Duodenal mucosa (tissue), 2 donors: ENCODE results near the gene CBX7.

Experiments
- H3K27ac ChIP-seq: one replicate; pipeline ENCODE4 v1.7.0; 2013; ENCODE audit warnings: low read depth, low read length
- H3K27me3 ChIP-seq, 2 donors: one replicate each; pipeline ENCODE4 v1.7.0; 2013; ENCODE audit warnings: low read length in 2 of 2, control low read depth in 1 of 2; ENCODE audit not compliant: insufficient read depth in 2 of 2, control insufficient read depth in 1 of 2
- H3K36me3 ChIP-seq, 2 donors: one replicate each; pipeline ENCODE4 v1.7.0; 2013; ENCODE audit warnings: low read length in 2 of 2, control low read depth in 1 of 2; ENCODE audit not compliant: insufficient read depth in 2 of 2, control insufficient read depth in 1 of 2
- H3K4me1 ChIP-seq, 2 donors: one replicate each; pipeline ENCODE4 v1.7.0; 2013; ENCODE audit warnings: low read length in 2 of 2, control low read depth in 1 of 2; ENCODE audit not compliant: insufficient read depth in 2 of 2, control insufficient read depth in 1 of 2
- H3K4me3 ChIP-seq, 2 donors: one replicate each; pipeline ENCODE4 v1.7.0; 2013; ENCODE audit warnings: low read length in 2 of 2, low read depth in 1 of 2
- H3K9ac ChIP-seq, 2 donors: one replicate each; pipeline ENCODE4 v1.7.0; 2013; ENCODE audit warnings: low read length in 2 of 2, low read depth in 1 of 2
- H3K9me3 ChIP-seq, 2 donors: one replicate each; pipeline ENCODE4 v1.7.0; 2013; ENCODE audit warnings: low read length in 2 of 2, control low read depth in 1 of 2; ENCODE audit not compliant: control insufficient read depth in 1 of 2

Gene CBX7

DNA sequence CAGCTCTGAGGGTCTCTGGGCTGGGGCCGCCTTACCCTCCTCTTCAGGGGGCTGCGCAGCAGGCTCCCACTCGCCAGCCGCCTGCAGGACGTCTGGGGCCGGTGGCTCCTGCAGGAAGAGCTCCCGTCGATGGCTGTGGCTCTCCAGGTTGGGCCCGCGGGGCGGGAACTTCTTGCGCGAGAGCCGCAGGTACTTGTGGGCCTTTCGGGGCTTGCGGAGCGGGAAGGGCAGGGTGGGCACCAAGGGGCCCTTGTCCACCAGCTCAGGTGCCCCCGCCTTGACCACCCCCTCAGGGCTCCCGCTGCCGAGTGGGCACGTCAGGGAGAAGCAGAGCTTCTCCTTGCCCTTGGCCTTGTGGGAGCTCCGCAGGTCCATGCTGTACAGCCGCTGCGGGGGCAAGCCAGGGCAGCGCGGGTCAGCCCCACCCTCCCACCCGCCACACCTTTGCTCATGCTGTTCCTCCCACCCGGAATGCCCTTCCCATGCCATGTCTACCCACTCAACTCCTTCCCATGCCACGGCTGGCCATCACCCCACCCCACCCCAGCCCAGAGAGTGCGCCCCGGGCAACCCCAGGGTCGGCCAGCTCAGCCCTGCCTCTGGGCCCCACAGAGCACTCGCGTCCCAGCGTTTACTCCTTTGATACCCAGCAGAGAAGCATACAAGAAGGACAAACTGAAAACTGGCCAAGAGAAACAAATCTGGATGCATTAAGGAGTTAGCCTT lies 18.0 kb downstream of the CBX7 start:
- peaks cover 13 to 17% of the 10 kb centered on the region in 2 donors for H3K4me1 ChIP-seq
- H3K9me3 ChIP-seq: no peaks in the 10 kb centered on the region
- no peak overlapping the region for H3K4me3 ChIP-seq
- H3K27ac ChIP-seq: no peak overlapping the region
- no peak overlapping the region for H3K9ac ChIP-seq
- peaks cover 4 to 11% of the 10 kb centered on the region in 2 donors for H3K36me3 ChIP-seq
- H3K27me3 ChIP-seq: no peaks in the 10 kb centered on the region

DNA sequence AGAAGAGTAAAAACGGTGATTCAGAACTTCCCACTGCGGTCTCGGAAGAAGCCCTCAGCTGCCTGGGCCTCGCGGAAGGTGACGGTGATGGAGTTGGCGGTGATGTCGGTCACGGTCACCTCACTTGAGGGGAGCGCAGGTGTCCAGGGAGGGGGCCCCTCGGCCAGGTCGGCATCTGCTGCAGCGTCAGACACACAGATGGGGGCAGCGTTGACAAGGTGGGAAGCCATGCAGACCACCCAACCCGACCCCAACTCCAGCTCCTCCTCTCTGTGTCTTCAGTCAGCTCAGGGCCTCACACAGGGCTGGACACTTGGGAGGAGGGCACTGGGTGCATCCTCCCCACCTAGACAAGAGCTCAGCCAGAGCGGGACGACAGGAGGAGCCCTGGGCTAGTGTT lies 18.6 kb downstream of the CBX7 start:
- Histone ChIP-seq H3K27me3 (no peaks in the 10 kb centered on the region), H3K4me1 (peaks cover 16 to 20% of the 10 kb centered on the region in 2 donors), H3K9ac (no peak overlapping the region), H3K9me3 (no peaks in the 10 kb centered on the region), H3K36me3 (peaks cover 4 to 11% of the 10 kb centered on the region in 2 donors), H3K27ac (no peak overlapping the region), H3K4me3 (no peak overlapping the region)

DNA sequence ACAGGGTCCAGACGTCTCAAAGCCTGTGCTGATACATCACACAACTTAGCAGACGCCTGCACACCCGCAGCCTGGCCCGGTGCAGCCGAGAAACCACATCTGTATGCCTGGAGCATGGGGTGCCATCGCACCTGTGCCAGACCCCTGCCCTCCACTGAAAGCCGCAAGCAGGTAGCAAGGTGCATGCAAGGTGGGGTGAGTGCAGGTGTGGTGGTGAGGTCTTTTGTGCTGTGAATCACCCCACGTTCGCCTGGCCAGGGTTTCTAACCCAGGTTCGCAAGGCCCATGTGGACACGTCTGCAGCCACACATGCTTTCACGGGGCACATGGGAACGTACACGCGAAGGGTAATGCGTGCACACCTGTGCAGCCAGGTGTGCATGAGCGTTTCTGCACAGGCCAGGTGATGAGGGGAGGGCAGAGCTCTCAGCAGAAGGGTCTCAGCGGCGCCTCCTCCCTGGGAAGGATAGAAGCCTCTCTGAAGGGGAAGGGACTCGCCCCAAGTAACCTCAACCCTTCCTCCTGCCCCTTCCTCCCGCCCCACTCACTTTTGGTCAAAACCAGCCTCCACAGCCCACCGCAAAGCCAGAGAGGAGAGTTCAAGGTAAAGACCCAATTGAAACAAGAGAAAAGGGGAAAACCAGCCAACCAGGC lies 19.5 kb downstream of the CBX7 start:
- Histone ChIP-seq H3K27ac (no peak overlapping the region), H3K9me3 (no peaks in the 10 kb centered on the region), H3K9ac (no peak overlapping the region), H3K36me3 (peaks cover 4 to 11% of the 10 kb centered on the region in 2 donors), H3K27me3 (no peaks in the 10 kb centered on the region), H3K4me1 (peaks cover 20 to 27% of the 10 kb centered on the region in 2 donors), H3K4me3 (no peak overlapping the region)

- Histone ChIP-seq H3K9me3 (no peaks in the 10 kb centered on the region), H3K27ac (no peak overlapping the region), H3K36me3 (peaks cover 4 to 11% of the 10 kb centered on the region in 2 donors), H3K4me3 (no peak overlapping the region), H3K4me1 (peaks cover 20 to 27% of the 10 kb centered on the region in 2 donors), H3K9ac (no peak overlapping the region), H3K27me3 (no peaks in the 10 kb centered on the region)
Observed at GRCh38 chr22:39132281-39132680, 20.2 kb downstream of the CBX7 start.

- Histone ChIP-seq H3K27ac (peak overlapping the region; percentile 34), H3K27me3 (no peaks in the 10 kb centered on the region), H3K9me3 (no peaks in the 10 kb centered on the region), H3K9ac (no peak overlapping the region), H3K4me1 (peaks cover 20 to 27% of the 10 kb centered on the region in 2 donors), H3K4me3 (no peak overlapping the region), H3K36me3 (peaks cover 4 to 11% of the 10 kb centered on the region in 2 donors)
Observed at GRCh38 chr22:39130892-39131855, 21.3 kb downstream of the CBX7 start.

DNA sequence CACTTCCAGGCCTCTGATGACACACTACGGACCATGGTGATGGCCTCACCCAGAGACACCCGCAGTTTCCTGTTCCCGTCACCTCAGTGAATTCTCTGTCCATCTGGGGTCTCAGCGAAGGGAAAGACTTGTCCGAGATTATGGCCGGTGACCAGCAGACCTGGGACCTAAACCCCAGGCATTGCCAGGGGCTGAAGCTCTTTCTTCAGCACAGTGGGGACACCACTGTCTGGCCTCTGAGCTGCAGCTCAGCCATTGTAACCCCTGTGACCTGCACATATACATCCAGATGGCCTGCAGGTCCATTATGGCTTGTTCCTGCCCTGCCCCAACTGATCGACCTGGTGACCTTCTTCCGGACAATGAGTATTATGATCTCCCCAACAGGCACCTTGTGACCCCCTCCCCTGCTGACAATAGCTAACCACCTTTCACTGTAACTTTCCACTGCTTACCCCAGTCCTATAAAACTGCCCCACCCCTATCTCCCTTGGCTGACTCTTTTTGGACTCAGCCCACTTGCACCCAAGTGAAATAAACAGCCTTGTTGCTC lies 22.3 kb downstream of the CBX7 start:
- Histone ChIP-seq H3K4me1 (peaks cover 20 to 27% of the 10 kb centered on the region in 2 donors), H3K9ac (no peak overlapping the region), H3K9me3 (no peaks in the 10 kb centered on the region), H3K36me3 (peaks cover 4 to 11% of the 10 kb centered on the region in 2 donors), H3K27me3 (no peaks in the 10 kb centered on the region), H3K27ac (peak overlapping the region; percentile 31), H3K4me3 (no peak overlapping the region)

- Histone ChIP-seq H3K27me3 (no peaks in the 10 kb centered on the region), H3K27ac (no peak overlapping the region), H3K4me1 (peaks cover 20 to 27% of the 10 kb centered on the region in 2 donors), H3K9ac (no peak overlapping the region), H3K9me3 (no peaks in the 10 kb centered on the region), H3K36me3 (peaks cover 4 to 11% of the 10 kb centered on the region in 2 donors), H3K4me3 (no peak overlapping the region)
Observed at GRCh38 chr22:39129746-39130145, 22.7 kb downstream of the CBX7 start.

DNA sequence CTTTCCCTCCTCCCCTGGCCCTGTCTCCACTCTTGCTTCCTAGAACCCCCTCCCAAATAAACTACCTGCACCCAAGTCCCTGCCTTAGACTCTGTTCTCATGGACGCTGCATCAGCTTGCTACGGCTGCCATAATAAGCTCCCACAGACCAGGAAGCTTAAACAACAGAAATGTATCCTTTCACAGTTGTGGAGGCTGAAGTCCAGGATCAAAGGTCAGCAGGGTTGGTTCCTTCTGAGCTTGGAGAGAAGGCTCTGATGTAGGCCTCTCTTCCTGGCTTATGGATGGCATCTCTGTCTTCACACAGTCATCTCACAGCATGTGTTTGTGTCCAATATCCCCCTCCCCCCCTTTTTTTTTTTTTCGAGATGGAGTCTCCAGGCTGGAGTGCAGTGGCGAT lies 23.4 kb downstream of the CBX7 start:
- Histone ChIP-seq H3K9ac (peak overlapping the region; percentile 1 to 20), H3K27ac (no peak overlapping the region), H3K9me3 (no peaks in the 10 kb centered on the region), H3K36me3 (peaks cover 4 to 11% of the 10 kb centered on the region in 2 donors), H3K4me3 (peak overlapping the region in 1 of 2 donors; percentile 12), H3K27me3 (no peaks in the 10 kb centered on the region), H3K4me1 (peaks cover 20 to 27% of the 10 kb centered on the region in 2 donors)

GRCh38 chr22:39128508-39128907 lies 24.0 kb downstream of the CBX7 start:
- Histone ChIP-seq H3K4me3 (peak overlapping the region in 1 of 2 donors; percentile 12), H3K36me3 (peaks cover 4 to 11% of the 10 kb centered on the region in 2 donors), H3K27ac (no peak overlapping the region), H3K9me3 (no peaks in the 10 kb centered on the region), H3K4me1 (peaks cover 20 to 27% of the 10 kb centered on the region in 2 donors), H3K27me3 (no peaks in the 10 kb centered on the region), H3K9ac (peak overlapping the region in 1 of 2 donors; percentile 1)
